Activated T-helper 1 cell treated with Interleukin-2 at 50 U/mL for 16 hours (primary cell): ENCODE measurements around the gene MYZAP.

Experiments
- DNase-seq: peaks from one replicate; pipeline ENCODE4 v3.0.0-alpha.2; 2020; ENCODE audit warnings: low read depth

The MYZAP gene

GRCh38 chr15:57626713-57627440 is 35.2 kb downstream of the MYZAP start:
- no peak for DNase-seq

- no peak for DNase-seq
Measured at GRCh38 chr15:57631386-57632110, 39.8 kb downstream of the MYZAP start.

GRCh38 chr15:57634290-57634689 is 42.6 kb downstream of the MYZAP start:
- no peak for DNase-seq

GRCh38 chr15:57635300-57635909 is 43.7 kb downstream of the MYZAP start:
- no peak for DNase-seq

GRCh38 chr15:57637846-57638245 is 46.1 kb downstream of the MYZAP start:
- no peak for DNase-seq

- no peak for DNase-seq
Measured at GRCh38 chr15:57639306-57639705, 47.6 kb downstream of the MYZAP start.

GRCh38 chr15:57640930-57641682 is 49.4 kb downstream of the MYZAP start:
- no peak for DNase-seq

- DNase-seq: no peak
Measured at GRCh38 chr15:57643826-57644225, 52.1 kb downstream of the MYZAP start.

- DNase-seq: no peak
Measured at GRCh38 chr15:57646087-57646486, 54.4 kb downstream of the MYZAP start.

GRCh38 chr15:57647071-57647790 is 55.5 kb downstream of the MYZAP start:
- DNase-seq: no peak

GRCh38 chr15:57647791-57648130 is 56.1 kb downstream of the MYZAP start:
- no peak for DNase-seq

GRCh38 chr15:57649138-57649537 is 57.4 kb downstream of the MYZAP start:
- DNase-seq: no peak

GRCh38 chr15:57651445-57651844 is 59.7 kb downstream of the MYZAP start:
- DNase-seq: no peak

GRCh38 chr15:57652481-57652880 is 60.8 kb downstream of the MYZAP start:
- no peak for DNase-seq

GRCh38 chr15:57654153-57654852 is 62.6 kb downstream of the MYZAP start:
- no peak for DNase-seq

GRCh38 chr15:57655053-57655452 is 63.3 kb downstream of the MYZAP start:
- DNase-seq: no peak

GRCh38 chr15:57655809-57656208 is 64.1 kb downstream of the MYZAP start:
- DNase-seq: no peak

- no peak for DNase-seq
Measured at GRCh38 chr15:57656434-57656833, 64.7 kb downstream of the MYZAP start.

- no peak for DNase-seq
Measured at GRCh38 chr15:57657619-57658018, 65.9 kb downstream of the MYZAP start.

GRCh38 chr15:57662091-57662744 is 70.5 kb downstream of the MYZAP start:
- DNase-seq: no peak

- DNase-seq: no peak
Measured at GRCh38 chr15:57662802-57663201, 71.1 kb downstream of the MYZAP start.
